Ovary (tissue), 9 donors: ENCODE measurements around the gene LGALS3BP. TPM values are rescaled to one million over a fixed set of nuclear protein-coding genes. Genes with fewer than 3 reads are reported as not detected.
A peak's percentile ranks its signal among the peaks of the same experiment; 100 is the strongest.

ENCODE experiments used
- DNase-seq, 5 donors: peaks; one replicate each; pipeline ENCODE4 v3.0.0-alpha.2; 2019 to 2020
- H3K27ac ChIP-seq, 2 donors: fragments of 200-600 bp; one replicate each; pipeline versions ENCODE4 v1.5.1 to v1.8.0; 2019 to 2022
- H3K27me3 ChIP-seq: fragments of 200-600 bp; one replicate; pipeline ENCODE4 v1.8.0; 2022
- H3K36me3 ChIP-seq: fragments of 200-600 bp; sonication (generic); one replicate; pipeline ENCODE4 v1.5.1; 2019
- H3K4me1 ChIP-seq: one replicate; pipeline ENCODE4 v1.8.1; 2013; ENCODE audit warnings: mild to moderate bottlenecking, moderate library complexity; ENCODE audit not compliant: insufficient read depth
- H3K4me3 ChIP-seq: fragments of 200-600 bp; sonication (generic); one replicate; pipeline ENCODE4 v1.5.1; 2017
- H3K9me3 ChIP-seq, 2 donors: fragments of 200-600 bp in 1 of 2; sonication (generic) in 1 of 2; one replicate each; pipeline versions ENCODE4 v1.5.1 to v1.8.1; 2013 to 2019; ENCODE audit warnings: mild to moderate bottlenecking in 1 of 2, moderate library complexity in 1 of 2
- CTCF ChIP-seq, 3 donors: fragments of 450-650 bp in 2 of 3; fragments of 200-600 bp in 1 of 3; IDR thresholded peaks; one replicate each; pipeline versions ENCODE4 v1.5.1 to v1.8.0; 2016 to 2022; ENCODE audit warnings: antibody characterized with exemption in 3 of 3, mild to moderate bottlenecking in 1 of 3
- EP300 ChIP-seq: sonication (generic); formaldehyde crosslinking; IDR thresholded peaks from one replicate; pipeline ENCODE4 v1.6.1; 2017; ENCODE audit warnings: antibody characterized with exemption
- POLR2A ChIP-seq: fragments of 450-650 bp; IDR thresholded peaks from one replicate; pipeline ENCODE4 v1.6.1; 2017; ENCODE audit warnings: antibody characterized with exemption, mild to moderate bottlenecking, moderate library complexity
- WGBS, 3 donors: extraction: QIAGEN DNeasy Blood & Tissue Kit in 1 of 3; methylation state at CpG; one replicate each; pipeline versions ENCODE4 v1.1.5 to v1.1.7; 2013 to 2017; 5-methylcytosine and 5-hydroxymethylcytosine counted together
- intact Hi-C, 4 donors: fragments of 100-400 bp; cut with DNase I; formaldehyde crosslinking; loops; one replicate each; pipeline versions ENCODE4 v1.11.0 to v1.15.1; 2022 to 2023
- polyA plus RNA-seq, 2 donors: library from polyadenylated mRNA; stranded (reverse); fragments of 200-250 nt in 1 of 2; fragments of 350-450 nt in 1 of 2; fragmentation: Illumina TruSeq in 1 of 2; extraction: RNeasy Lipid Tissue Mini Kit (QIAGEN cat#74804) in 1 of 2; gene quantifications; one replicate each; pipeline ENCODE4 v1.2.3, GENCODE V29; 2013 to 2014
- total RNA-seq, 7 donors: library from RNA; depleted of rRNA in 2 of 7; stranded (reverse); fragments of >200 nt in 2 of 7; fragmentation: NEBNext Ultra II Directional in 3 of 7; extraction: Animal tissue kit (Norgen Biotek cat#: 25700) in 3 of 7; gene quantifications; one replicate each; pipeline versions ENCODE4 v1.1.0 to v1.2.4, GENCODE V29; 2016 to 2023
- donor health status: DM: no; HTN: no; CAD: no; lungs with moderate emphysema.
- donor health status: DM: no; HTN: no; CAD: no.
- donor health status: Bipolar disorder and iron deficiency.
- donor health status: DM: yes; HTN: yes; CAD: no.
- donor health status: DM: no; HTN: no; CAD: no.
- donor health status: DM: yes; HTN: yes; CAD: no.

Gene LGALS3BP
- total and polyA plus RNA-seq, 9 donors, result 191 to 584 (median 250) TPM

GRCh38 chr17:78990349-78991016, 10.8 kb upstream of the LGALS3BP start:
- Histone ChIP-seq H3K9me3 (no peaks in the 10 kb centered on the region), H3K4me3 (no peak overlapping the region), H3K36me3 (no peaks in the 10 kb centered on the region), H3K27me3 (no peaks in the 10 kb centered on the region), H3K27ac (no peak overlapping the region), H3K4me1 (peaks cover 8% of the 10 kb centered on the region)
- intact Hi-C loops, result loop anchor here in 2 of 4 donors (10.0 kb wide), 1 partner anchor 404 kb away; no protein-coding TSS in a partner anchor
- 92 to 95% (median 93%) methylated on average over 29 of the region's 29 CpGs for WGBS, 3 donors
- TF ChIP-seq CTCF (IDR thresholded peaks at IDR 0.05) (no peak), EP300 (no peak), POLR2A (no peak)
- peak in 1 of 5 donors; percentile 39 for DNase-seq

- Histone ChIP-seq H3K36me3 (no peaks in the 10 kb centered on the region), H3K4me3 (no peak overlapping the region), H3K9me3 (no peaks in the 10 kb centered on the region), H3K4me1 (peaks cover 8% of the 10 kb centered on the region), H3K27me3 (no peaks in the 10 kb centered on the region), H3K27ac (no peak overlapping the region)
- no peak for DNase-seq
- intact Hi-C loops, result no loop called here
- 12 to 26% (median 23%) methylated on average over 6 of the region's 6 CpGs for WGBS, 3 donors
- TF ChIP-seq CTCF (IDR thresholded peaks at IDR 0.05) (no peak), EP300 (no peak), POLR2A (no peak)
These were observed 8.4 kb upstream of the LGALS3BP start for GRCh38 chr17:78988152-78988551.

- H3K4me3 ChIP-seq, result peak overlapping the region; percentile 27
- peak in 1 of 5 donors; percentile 39 for DNase-seq
- H3K27me3 ChIP-seq, result no peaks in the 10 kb centered on the region
- H3K9me3 ChIP-seq, result no peaks in the 10 kb centered on the region
- WGBS, 3 donors, result 1 to 3% (median 2%) methylated on average over 15 of the region's 15 CpGs
- intact Hi-C loops, result no loop called here
- H3K4me1 ChIP-seq, result peaks cover 8% of the 10 kb centered on the region
- H3K27ac ChIP-seq, result peak overlapping the region; percentile 24 to 51
- no peak for TF ChIP-seq EP300
- no peak for TF ChIP-seq POLR2A
- TF ChIP-seq CTCF (IDR thresholded peaks at IDR 0.05), result no peak
- no peaks in the 10 kb centered on the region for H3K36me3 ChIP-seq
These were observed 7.1 kb upstream of the LGALS3BP start for GRCh38 chr17:78986649-78987328.

GRCh38 chr17:78986048-78986648, 6.4 kb upstream of the LGALS3BP start:
- intact Hi-C loops, result no loop called here
- 3 to 4% (median 3%) methylated on average over 6 of the region's 6 CpGs for WGBS, 3 donors
- Histone ChIP-seq H3K4me1 (peaks cover 8% of the 10 kb centered on the region), H3K27me3 (no peaks in the 10 kb centered on the region), H3K4me3 (peak overlapping the region; percentile 27), H3K36me3 (no peaks in the 10 kb centered on the region), H3K27ac (peak overlapping the region; percentile 24 to 51), H3K9me3 (no peaks in the 10 kb centered on the region)
- TF ChIP-seq POLR2A (no peak), CTCF (IDR thresholded peaks at IDR 0.05) (peak in 2 of 3 donors; percentile 39 to 40)
- DNase-seq, result peak in 1 of 5 donors; percentile 25
